HG03108 (cell line): Measurements from ENCODE around the gene MGAT5B.

Experiments
- ATAC-seq: cut with Tn5 transposase; IDR thresholded peaks from one replicate; pipeline ENCODE4 v1.9.1; 2021; ENCODE audit warnings: moderate library complexity; ENCODE audit not compliant: unreplicated experiment

Gene MGAT5B

DNA sequence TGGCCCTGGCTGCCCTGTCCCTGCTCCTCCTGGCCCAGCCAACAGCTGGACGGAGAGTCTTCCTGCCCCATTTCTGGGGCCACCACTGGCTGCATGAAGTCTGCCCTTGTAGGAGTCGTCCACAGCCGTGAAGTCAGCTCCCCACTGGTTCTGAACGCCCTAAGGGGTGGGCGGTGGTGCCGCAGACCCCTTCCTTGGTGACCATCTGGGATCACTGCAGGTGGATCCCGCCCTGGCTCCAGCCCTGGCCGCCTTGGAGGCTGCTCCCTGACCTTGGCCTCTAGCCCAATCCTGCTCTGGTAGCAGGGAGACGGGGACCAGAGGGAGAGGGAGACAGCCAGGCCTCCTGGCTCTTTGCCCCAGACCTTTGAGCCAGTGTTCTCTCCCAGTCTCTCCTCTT is 35.4 kb downstream of the MGAT5B start:
- ATAC-seq, result no peak

DNA sequence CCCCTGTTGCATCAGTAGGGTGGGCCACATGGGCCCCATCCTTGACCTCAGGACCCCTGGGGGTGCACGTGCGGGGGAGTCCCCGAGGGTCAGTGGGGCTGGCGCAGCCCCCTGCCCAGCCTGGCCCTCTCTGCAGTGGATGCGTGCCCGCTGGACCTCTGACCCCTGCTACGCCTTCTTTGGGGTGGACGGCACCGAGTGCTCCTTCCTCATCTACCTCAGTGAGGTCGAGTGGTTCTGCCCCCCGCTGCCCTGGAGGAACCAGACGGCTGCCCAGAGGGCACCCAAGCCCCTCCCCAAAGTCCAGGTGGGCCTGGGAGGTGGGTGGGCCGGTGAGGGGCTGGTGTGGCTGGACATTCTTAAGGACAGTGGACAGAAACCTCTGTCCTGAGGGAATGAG is 35.9 kb downstream of the MGAT5B start:
- no peak for ATAC-seq

DNA sequence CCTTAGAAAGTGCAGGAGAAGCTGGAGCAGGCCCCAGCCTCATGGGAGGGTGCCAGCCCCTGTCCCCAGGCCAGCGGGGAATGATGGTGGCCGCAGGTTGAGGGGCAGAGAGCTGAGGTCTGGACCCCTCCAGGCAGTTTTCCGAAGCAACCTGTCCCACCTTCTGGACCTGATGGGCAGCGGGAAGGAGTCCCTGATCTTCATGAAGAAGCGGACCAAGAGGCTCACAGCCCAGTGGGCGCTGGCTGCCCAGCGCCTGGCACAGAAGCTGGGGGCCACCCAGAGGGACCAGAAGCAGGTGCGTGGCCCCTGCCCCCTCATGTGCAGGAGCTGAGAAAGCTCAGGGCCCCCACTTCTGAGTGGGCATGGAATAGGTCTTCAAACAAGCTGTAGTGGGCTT is 36.8 kb downstream of the MGAT5B start:
- no peak for ATAC-seq

DNA sequence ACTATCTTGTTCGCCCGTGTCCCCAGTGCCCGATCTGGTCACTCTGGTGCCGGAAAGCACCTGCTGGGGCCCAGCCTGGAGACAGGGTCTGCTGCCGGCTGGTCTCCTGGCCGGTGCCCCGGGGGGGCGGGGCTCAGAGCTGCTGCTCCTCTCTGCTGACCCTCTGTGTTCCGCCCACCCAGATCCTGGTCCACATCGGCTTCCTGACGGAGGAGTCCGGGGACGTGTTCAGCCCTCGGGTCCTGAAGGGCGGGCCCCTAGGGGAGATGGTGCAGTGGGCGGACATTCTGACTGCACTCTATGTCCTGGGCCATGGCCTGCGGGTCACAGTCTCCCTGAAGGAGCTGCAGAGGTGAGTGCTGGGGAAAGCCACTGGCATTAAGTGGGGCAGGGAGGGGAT is 37.6 kb downstream of the MGAT5B start:
- no peak for ATAC-seq

DNA sequence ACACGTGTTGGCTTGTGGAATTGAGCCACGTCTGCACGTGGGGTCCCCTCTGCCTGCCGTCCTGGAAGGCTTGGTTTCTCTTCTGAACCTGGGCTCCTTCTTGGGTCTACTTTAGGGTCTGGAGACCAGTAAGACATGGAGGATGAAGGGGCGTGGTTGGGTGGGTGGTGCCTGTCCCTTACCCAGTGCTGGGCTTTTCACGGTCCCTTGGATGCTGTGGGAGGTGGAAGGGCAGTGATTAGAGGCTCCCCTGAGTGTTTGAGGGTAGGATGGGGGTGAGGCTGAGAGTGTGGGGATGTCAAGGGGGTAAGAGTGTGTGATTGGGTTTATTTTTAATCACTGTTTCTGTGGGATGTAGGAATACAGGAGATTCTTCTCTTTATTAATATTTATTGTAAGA is 38.3 kb downstream of the MGAT5B start:
- no peak for ATAC-seq

DNA sequence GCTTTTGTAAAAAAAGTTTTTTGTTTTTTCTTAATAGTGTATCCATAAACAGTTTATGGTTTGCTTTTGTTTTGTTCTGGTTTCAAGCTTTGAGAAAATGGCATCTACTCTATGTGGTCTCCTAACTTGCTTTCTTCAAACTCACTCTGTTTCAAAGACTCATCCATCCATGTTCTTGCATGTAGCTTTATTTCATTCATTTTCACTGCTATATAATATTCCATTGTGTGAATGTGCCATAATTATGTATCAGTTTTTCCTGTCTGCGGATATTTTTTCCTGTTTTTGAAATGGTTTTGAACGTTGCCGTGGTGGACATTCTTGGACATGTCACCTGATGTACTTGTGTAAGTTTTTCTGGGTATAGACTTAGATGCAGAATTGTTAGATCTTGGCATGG is 39.1 kb downstream of the MGAT5B start:
- no peak for ATAC-seq

DNA sequence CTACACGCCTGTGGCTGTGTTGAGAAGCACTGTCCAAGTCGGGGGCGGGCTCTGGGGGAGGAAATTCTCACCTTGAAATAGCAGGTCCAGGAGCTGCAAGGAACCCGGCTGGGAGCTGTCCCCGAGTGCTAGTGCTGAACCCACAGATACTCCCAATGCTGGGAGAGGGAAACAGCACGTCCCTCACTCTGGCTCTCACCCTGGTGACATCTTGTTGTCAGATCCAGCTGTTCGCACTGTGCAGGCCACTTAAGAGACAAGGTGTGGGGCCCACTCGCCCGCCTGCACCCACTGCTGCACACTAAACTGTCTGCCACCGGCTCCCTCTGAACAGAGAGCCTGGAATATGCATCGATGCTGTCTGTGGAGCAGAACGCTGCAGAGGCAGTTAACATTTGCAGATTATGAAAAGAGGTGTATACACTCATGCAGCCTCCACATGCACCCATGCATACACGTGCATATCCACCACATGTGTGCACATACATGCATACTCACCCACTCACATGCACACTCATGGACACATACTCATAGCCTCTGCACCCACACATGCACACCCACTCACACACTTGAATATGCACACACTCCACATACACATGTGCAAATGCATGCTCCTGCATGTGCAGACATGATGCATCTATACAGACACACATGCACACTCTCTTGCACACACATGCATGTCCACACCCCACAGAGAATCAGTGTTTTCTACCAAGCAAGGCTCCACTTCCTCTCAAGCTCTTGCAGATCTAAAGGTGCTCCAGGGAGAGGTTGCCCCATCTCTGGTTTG is 42.0 kb downstream of the MGAT5B start:
- no peak for ATAC-seq

DNA sequence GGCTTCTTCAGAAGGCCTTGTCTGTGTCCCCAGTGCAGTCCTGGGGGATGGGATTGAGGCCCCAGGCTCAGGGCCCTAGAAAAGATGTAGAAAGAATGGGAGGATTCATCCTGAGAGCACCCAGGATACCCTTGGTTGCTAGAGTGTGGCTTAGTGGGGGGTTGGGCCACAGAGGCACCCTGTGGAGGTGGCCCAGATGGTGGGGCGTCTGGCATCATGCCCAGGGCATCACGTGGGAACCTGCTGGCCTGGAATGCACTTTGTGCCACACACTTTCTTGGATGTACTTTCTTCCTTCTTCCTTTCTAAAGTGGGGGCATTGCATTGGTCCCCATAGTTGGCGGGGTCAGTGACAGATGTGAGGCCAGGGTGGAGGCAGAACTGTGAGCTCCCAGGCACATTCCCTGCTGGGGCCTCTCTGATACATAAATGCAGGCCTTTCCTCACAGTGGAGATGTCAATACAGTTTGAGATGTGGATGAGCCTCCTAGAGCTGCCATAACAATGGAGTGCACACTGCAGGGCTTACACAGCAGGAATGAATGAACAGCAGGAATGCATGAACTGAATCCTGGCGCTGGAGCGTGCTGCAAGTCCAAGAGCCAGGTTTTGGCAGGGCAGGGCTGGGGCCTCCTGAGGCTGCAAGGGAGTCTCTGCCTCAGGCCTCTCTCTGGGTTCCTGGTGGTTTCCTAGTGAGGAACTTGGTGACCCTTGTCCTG is 43.3 kb downstream of the MGAT5B start:
- ATAC-seq, result no peak

DNA sequence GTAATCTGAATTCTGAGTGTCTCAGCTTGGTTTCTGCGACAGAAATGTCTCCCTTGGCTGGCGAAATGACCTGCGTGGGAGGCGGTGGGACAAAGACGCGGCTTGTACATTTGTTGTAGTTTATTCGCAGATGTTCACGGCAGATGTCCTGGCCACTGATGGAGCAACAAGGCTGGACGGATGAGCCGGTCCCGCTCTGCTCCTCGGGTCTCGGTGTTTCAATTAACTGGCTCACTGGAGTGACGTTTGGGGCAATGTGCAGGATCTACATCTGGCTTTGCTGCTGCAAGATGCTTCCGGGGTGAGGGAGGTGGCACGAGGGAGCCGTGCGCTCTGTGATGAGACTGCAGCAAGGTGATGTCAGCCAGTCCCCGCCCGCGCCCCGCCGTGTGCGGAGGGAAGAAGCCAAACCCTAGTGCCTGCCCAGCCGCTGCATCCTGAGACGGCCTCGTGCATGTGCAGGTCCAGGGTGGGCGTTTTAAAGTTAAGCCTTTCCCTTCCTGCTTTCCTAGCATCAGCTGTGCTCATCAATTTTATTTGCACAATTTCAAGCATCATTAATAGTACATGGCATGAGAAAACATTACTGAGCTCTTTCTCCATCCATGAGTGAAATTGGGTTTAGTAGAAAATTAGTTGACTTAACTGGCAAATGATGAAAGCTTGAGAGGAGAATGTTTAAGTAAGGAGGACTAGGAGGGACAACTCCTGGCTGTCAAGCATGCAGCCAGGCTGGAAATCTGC is 44.4 kb downstream of the MGAT5B start:
- ATAC-seq, result no peak

DNA sequence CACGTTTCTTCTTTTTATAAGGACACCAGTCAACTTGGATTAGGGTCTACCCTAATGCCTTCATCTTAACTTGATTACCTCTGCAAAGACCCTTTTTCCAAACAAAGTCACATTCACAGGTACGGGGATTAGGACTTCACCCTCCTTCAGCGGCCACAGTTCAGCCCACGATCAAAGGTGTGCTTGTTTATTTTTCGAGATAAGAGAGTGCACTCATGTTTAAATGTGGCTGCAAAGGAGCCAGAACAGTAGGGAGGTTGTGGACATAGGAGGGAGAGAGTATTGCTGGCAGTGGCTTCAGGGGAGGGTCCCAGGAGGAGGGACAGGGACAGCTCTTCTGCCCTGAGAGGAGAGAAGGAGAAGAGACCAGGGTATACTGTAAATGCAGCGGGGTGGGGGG is 46.7 kb downstream of the MGAT5B start:
- ATAC-seq, result no peak

DNA sequence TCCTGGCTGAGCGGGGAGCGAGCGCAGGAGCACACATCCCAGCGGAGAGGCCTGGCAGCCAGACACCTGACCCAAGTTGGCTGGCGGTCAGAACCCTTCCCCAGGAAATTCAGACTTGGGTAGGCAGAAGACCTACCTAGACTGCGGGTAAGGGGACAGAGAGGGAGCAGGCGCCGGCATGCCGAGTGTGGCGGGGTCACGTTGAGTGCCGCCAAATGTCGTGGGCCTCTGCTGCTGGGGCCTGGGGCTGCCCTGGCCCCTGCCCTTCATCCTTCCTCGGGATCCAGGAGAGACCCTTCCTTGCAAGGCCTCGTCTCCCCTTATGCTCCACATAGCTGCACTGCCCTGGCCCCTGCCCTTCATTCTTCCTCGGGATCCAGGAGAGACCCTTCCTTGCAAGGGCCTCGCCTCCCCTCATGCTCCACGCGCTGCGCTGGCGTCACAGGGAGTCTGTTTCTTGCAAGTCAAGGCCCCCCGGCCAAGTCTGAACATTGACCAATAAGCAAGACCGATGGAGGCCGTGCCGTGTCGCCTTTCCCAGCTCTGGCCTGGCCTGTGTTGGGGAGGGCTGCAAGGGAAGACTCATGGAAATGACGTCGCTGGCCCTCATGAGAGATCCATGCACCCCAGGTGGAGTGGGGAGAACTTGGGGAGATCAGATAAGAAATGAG is 47.8 kb downstream of the MGAT5B start:
- ATAC-seq, result no peak

DNA sequence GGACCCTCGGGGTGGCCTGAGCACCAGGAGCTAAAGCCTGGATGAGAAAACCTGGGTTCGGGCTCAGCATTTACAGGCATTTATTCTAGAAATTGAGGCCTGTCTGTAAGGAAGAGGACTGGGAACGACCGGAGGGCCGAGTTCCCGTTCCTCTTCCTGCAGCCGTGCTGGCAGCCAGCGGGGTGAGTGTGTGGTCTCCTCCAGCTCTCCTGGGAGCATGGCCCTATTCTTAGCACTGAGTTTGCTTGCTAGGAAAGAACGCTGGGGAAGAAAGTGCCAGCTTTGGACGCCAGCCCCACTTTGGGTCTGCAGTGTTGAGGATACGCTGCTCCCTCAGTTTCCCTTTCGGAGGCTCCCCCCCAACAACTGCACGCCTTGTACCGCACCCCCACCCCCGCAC is 49.6 kb downstream of the MGAT5B start:
- ATAC-seq, result no peak

DNA sequence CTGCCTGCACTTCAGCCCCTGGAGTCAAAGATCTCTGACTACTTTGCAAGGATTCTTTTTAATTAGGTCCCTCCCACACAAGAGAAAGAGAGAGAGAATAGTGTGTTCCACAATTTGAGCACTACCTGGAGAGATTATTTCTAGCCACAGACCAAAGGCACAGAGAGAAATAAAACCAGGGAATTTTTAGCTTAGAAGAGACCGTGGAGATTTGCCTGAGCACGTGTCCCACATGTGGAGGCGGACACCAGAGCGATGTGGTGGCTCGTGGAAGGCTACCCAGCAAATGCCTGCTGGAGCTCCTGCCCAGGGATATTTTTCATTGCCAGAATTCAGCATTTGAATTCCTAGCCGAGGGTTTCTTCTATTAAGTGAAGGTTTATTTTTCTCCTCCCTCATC is 50.6 kb downstream of the MGAT5B start:
- ATAC-seq, result no peak

DNA sequence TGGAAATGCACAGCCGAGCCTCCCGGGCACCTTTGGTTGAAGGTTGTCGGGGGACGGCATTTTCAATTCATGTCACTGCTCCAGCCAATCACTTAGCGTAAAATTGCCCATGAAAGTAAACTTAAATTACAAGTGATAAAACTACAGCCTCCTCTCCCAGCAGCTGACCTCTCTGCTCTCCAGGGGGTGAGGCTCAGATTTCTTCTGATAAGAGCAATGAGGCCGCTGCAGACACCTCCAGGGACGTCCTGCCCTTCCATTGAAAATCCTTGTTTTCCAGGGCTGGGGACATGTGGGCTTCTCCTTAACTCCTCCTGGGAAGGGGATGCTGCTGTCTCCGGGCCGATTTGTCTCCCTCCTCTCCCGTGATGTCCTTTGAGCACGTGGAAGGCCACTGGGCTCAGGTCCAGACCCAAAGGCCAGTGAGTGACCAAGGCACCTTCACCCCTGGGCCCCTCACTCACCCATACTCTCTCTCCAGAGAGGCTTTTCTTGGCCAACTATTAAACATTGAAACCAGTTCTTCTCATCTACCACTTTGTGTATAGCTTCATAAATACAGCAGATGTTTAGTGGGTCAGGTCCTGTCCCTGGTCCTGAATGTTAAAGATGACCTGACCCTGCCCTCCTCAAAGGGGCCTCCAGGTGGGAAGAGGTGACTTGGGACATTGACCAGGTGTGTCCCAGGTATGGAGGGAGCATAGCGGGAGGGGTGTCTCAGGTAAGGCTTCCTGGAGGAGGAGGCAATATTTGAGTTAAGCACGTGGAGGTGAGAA is 52.3 kb downstream of the MGAT5B start:
- ATAC-seq, result no peak

DNA sequence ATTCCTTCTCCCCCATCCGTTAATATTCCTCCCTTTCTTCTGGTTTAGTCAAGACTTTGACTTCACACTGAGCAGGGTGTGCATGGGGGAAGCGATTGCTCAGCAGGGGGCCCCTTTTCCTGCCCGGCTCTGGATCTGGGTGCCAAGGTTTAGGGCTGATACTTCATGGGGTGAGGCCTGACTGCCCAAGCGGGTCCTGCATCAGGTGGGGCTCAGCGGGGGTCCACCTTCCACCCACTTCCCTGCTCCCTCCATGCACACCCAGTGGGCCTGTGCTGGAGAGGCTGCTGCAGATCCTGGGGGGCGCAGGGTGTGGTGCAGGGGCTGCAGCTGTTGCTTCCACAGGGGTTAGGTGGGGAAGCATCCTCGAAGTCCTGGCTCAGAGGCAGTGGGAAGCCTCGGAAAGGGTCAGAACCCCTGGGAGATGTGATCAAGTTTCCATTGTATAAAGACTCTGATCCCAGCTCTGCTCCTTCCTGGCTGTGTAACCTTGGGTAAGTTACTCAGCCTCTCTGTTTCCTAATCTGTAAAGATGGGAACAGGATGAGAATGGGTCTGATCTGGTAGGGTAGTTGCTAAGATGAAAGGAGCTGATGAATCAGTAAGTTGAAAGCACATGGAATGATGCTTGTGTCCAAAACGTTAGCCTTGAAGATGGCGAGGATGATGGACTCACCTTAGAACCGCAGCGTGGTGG is 53.3 kb downstream of the MGAT5B start:
- ATAC-seq, result no peak

DNA sequence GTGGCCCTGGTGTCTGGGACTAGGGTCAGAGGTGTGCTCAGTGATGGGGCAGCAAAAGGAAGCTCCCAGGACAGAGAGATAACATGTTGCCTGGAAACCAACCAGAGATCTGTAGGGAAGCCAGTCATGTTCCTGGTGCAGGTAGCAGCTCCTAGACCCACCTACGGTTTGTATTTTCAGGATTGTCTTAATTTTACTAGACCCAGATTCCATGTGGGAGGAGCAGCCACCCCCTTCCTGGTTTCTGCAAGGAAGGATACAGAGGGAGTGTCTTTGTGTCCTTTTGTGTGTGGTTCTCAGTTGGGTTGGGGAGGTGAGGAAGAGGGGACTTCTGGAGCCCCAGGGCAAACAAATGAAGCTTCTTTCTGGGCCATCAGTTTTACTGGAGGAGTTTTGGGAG is 53.9 kb downstream of the MGAT5B start:
- ATAC-seq, result no peak

DNA sequence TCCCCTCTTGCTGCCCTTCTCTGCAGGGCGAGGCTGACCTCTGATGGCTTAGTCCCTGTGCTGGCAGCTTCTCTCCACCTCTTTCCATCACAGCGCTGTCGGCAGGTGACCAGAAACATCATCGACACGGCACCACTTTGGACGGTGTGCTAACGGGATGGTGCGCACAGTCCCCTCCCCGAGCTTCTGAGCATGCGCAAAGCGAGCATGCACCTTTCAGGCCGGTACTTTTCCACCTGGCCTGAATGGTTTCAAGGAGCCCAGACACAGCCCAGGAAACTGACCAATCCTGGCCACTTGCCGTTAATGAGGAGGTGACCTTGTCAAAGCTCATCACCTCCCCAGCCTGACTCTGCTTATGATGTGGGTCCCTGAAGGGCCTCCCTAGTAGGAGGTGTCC is 54.8 kb downstream of the MGAT5B start:
- ATAC-seq, result no peak

DNA sequence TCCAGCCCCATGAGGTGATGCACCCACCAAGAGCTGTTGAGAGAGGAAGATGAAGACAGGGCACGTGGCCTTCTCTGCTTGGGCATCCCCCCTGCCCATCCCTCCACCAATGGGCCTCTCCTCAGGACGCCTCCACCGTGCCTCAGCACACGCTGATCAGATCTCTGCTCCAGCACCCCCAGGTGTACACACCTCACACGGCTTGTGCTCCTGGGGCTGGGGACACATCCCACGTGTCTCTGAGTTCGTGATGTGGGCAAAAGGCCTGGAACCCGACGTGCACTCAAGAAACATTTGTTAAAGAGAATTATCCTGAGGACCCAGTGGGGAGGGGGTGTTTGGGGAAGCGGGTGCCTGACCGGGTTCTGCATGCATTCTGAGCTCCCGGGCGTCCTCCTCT is 55.3 kb downstream of the MGAT5B start:
- no peak for ATAC-seq

DNA sequence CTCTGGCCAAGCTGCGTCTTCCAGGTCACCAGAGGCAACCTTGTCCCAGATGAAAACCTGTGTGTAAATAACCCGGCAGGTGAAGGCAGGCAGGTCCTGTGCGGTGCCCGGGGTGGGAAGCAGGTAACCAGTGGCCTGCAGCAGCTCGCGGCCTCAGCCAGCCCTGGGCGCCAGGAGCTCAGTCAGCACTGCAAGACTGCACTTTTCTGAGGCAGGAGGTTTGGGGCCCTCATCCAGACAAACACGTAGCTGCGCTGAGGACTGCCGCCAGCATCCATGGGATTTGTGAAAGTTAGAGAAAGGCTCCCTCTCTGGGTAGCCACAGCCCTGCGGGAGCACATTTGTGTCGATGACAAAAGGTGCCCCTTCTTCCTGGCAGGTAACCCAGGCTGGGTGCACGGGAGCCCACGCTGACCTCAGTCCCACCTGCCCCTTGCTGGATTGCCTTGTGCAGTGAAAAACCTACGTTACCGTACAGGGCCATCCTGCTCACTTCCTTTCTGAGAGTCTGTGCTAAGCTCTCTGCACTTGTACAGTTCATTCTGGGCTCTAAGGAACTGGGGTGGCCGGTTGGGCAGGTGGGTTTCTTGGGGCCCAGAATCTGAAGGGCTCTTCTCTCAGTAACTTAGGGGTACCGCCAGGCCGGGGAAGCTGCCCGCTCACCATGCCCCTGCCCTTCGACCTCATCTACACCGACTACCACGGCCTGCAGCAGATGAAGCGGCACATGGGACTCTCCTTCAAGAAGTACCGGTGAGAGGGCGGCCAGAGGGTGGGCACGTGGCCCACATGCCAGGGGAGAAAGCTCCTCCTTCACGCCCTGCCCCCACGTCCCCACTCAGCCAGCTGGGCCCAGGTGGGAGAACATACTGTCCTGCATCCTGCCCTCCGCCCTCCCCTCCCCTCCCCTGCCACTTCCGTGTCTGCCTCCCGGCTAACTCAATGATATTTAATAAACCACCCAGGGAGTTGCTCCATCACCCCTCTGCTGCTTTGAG is 56.4 kb downstream of the MGAT5B start:
- no peak for ATAC-seq
